Activated naive CD4-positive, alpha-beta T cell treated with anti-CD3 and anti-CD28 coated beads, Interleukin-2, amount 50 U/mL, for 72 hours (primary cell): ENCODE data around the gene RASGRF2. TPM values are rescaled to one million over a fixed set of nuclear protein-coding genes. Genes with fewer than 3 reads are reported as not detected.

Source experiments
- ATAC-seq, 2 donors: fragments of 150-1000 bp; cut with Tn5 transposase; 2 replicates each; pipeline ENCODE4 v1.10.0; 2021; ENCODE audit warnings: mild to moderate bottlenecking in 2 of 2, moderate library complexity in 2 of 2
- DNase-seq, 2 donors: peaks; one replicate each; pipeline ENCODE4 v3.0.0; 2021 to 2022; ENCODE audit warnings: low spot score in 2 of 2
- H3K27ac Mint-ChIP-seq, 2 donors: one replicate each; pipeline ENCODE4 v1.8.0; 2022; ENCODE audit warnings: mild to moderate bottlenecking in 2 of 2, mixed read lengths in 2 of 2
- H3K36me3 Mint-ChIP-seq, 2 donors: one replicate each; pipeline ENCODE4 v1.8.0; 2022; ENCODE audit warnings: mixed read lengths in 2 of 2
- H3K9me3 Mint-ChIP-seq, 2 donors: one replicate each; pipeline ENCODE4 v1.8.0; 2022; ENCODE audit warnings: mixed read lengths in 2 of 2
- total RNA-seq, 2 donors: library from RNA; stranded (reverse); gene quantifications; one replicate each; pipeline ENCODE4 v1.2.3, GENCODE V29; 2022

The RASGRF2 gene
- total RNA-seq, 2 donors from 2014 or later: 13.4 to 14.5 TPM

DNA sequence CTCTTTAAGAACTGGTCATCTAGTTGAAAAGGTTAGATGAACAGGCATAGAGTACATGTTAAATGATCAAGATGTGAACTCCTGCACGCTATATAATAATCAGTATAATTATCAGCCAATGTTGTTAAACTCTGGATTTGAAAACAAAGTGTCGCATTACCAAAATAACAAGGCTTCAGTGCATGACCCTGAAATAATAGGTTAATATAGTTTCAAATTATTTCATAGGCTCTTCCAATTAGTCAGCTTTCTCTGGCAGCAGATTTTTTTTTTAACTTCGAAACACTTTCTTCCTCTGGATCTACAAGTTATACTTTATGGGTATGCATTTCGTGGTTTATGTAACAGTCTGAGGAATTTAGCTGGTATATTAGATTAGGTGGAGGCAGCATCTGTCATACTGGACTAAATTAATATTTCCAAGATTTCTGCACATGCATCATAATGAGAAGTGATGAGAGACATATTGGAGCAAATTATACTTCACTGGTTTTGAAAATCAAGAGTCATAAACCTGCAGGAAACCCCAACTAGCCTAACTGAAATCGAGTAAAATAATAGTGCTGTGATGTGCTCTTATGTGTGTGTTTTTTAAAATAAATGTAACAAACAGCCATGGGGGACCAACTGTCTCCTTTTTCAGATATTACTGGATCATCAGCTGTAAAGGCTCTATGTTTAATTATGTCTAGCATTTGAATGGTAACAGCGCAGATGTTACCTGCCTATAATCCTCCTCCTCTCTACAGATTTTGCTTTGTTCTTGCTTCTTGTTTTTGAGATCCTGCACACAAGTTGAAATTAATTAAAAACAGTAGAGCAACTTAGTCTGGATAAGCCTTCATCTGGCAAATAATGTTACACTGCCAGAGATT, 187.1 kb downstream of the RASGRF2 start:
- no peaks in the 10 kb centered on the region for H3K36me3 Mint-ChIP-seq
- DNase-seq: no peak
- H3K27ac Mint-ChIP-seq: peak overlapping the region; percentile 77 to 79
- H3K9me3 Mint-ChIP-seq: no peaks in the 10 kb centered on the region
- no peak for ATAC-seq

DNA sequence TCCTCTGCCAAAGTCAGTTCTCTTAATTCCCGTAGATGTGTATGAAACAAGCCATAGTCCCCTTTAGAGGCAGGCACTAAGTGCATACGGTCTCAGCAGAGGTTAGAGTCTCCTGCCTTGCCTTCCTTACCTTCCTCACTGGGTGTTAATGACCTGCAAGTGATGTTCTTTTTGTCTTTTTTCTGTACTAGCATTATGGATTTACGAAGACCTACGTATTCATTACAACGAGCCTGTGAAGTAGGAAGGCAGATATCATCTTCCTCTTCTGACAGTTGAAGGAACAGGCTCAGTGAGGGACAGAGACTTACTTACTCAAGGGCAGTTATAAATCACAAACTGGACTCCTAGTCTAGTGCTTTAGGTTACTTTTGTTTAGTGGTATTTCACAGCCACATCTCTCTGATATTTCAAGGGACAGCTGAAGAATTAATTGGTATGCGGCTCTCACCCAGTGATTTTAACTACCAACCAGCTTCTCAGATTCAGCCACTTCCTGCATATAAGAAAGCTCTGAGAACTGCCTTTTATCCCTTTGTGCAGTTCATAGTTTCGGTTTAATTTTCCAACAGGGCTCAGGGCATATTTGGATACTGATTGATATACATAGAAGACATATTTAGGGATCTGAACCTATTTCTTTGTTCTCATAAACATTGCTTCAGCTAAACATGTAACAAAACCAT, 187.9 kb downstream of the RASGRF2 start:
- peak; percentile 30 to 66 for ATAC-seq
- DNase-seq: no peak
- Mint-ChIP-seq H3K36me3 (no peaks in the 10 kb centered on the region), H3K27ac (peak overlapping the region; percentile 77 to 79), H3K9me3 (peaks cover 0 to 1% of the 10 kb centered on the region in 2 donors)

DNA sequence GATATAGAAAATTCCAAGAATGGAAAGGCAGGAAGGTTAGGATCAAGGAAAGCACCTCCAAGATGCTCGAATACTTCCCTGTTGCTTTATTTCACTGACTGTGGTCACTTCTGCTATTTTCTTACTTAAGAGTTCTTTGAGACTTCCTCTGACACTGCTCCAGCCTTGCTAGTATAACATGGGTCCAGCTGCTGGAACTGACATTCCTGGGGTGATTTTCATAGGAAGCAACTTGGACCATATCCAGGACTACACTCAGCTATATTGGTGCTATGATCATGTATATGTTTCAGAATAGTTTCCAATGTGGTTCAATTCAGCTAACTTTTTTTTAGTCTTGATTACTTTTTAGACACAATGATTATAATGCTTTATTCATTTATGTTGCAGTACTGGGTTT, 191.4 kb downstream of the RASGRF2 start:
- Mint-ChIP-seq H3K9me3 (peaks cover 6 to 17% of the 10 kb centered on the region in 2 donors), H3K36me3 (peaks cover 12 to 14% of the 10 kb centered on the region in 2 donors), H3K27ac (no peak overlapping the region)
- ATAC-seq: no peak
- no peak for DNase-seq

DNA sequence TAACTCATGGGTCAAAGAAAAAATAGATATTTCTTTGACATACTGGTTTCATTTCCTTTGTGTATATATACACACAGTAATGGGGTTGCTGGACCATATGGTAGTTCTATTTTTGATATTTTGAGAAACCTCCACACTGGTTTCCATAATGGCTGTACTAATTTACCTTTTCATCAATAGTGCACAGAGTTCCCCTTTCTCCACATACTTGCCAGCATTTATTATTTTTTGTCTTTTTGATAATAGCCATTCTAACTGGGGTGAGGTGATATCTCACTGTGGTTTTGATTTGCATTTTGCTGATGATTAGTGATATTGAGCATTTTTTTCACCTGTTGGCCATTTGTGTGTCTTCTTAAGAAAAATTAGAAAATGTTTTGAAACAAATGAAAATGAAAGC, 194.6 kb downstream of the RASGRF2 start:
- no peak overlapping the region for H3K27ac Mint-ChIP-seq
- H3K9me3 Mint-ChIP-seq: peaks cover 6 to 17% of the 10 kb centered on the region in 2 donors
- DNase-seq: no peak
- H3K36me3 Mint-ChIP-seq: peaks cover 12 to 14% of the 10 kb centered on the region in 2 donors
- no peak for ATAC-seq

DNA sequence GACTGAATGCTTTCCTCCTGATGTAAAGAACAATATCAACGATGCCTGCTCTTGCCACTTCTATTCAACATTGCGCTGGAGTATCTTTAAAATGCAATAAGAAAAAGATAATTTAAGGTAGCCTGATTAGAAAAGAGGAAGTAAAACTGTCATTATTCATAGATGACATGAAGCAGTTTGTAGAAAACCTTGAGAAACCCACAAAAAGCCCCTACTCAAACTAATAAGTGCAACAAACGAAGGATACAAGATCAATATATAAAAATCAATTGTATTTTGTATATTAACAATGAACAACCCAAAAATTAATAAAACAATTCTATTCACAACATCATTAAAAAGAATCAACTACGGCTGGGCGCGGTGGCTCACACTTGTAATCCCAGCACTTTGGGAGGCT, 196.6 kb downstream of the RASGRF2 start:
- ATAC-seq (no peak), DNase-seq (no peak)
- Mint-ChIP-seq H3K36me3 (peaks cover 12 to 14% of the 10 kb centered on the region in 2 donors), H3K27ac (no peak overlapping the region), H3K9me3 (peaks cover 6 to 17% of the 10 kb centered on the region in 2 donors)

DNA sequence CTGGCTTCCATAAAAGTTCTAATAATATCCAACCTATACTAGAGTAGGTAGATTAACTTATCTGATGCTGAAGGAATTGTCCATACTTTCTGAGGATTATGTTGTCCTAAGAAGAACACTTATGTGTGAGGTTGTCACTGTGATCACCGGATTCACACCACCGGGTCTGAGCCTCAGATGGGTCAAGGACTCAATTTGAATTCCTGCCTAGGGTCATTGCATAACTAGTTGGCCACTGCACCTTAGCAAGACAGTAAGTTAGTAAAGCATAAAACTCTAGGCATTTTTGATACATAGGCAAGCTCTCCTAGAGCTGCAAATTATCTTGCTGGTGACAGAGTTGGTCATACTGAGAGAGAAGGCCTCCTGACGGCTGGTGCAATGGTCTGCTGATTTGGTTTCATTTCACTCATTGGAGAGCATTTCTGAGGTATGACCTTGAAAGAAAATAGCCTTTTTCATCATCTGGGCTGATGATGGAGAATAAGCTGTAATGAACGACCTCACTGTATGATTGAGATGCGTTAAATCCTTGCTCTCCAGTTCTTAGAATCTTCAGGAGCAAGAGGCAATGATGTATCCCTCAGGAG, 200.9 kb downstream of the RASGRF2 start:
- Mint-ChIP-seq H3K36me3 (peaks cover 0 to under 1% of the 10 kb centered on the region in 2 donors), H3K27ac (no peak overlapping the region), H3K9me3 (peaks cover 0 to under 1% of the 10 kb centered on the region in 2 donors)
- no peak for ATAC-seq
- DNase-seq: no peak

DNA sequence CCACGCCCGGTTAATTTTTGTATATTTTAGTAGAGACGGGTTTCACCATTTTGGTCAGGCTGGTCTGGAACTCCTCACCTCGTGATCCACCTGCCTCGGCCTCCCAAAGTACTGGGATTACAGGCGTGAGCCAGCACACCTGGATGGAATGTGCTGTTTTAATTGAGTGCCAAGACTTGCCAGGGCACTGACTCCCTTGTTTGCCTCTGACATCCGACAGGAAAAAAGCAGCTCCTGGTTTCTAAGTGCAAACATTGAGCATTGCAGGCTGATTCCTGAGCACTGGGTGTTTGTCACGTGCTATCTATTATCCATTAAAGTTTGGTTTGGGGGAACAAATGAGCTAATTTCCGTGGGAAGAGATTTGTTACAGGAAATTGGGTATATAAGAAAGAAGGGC, 202.3 kb downstream of the RASGRF2 start:
- Mint-ChIP-seq H3K27ac (no peak overlapping the region), H3K9me3 (no peaks in the 10 kb centered on the region), H3K36me3 (no peaks in the 10 kb centered on the region)
- ATAC-seq (no peak), DNase-seq (no peak)

DNA sequence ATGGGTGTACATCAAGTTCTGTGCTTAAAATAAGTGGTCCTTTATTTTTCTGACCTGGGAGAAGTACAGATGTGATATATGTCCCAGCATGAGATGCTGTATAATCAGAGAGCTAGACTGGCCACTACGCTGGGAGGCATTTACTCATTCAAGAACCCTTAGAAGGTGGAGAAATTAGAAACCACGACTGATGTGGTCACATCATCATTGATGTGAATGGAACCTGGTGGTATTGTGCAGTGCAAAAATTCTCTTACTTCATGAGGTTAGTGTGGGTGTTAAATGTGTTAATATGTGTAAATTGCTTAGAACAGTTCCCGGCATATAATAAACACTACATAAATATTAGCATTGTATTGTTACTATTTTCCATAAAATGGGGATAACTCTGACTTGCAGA, 203.5 kb downstream of the RASGRF2 start:
- no peak for DNase-seq
- peak; percentile 62 to 78 for ATAC-seq
- H3K36me3 Mint-ChIP-seq: peaks cover 0 to 4% of the 10 kb centered on the region in 2 donors
- H3K9me3 Mint-ChIP-seq: no peaks in the 10 kb centered on the region
- no peak overlapping the region for H3K27ac Mint-ChIP-seq

DNA sequence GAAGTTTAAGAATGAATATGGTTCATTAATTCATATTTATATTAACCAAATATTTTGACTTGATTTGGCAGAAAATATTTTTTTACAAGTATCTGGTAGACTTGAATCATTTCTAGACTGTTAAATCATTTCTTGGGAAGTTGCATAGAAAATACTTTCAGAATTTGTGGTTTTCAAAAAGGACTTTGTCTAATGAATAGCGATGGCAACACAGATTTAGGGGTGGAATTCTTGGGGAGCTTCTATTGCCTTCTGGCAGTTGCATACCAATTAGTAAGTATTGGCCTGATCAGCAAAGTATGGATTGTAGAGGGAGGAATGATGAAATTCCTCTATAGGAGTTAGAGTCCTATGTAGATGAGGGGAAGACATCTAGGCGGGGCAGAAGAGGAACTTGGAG, 204.3 kb downstream of the RASGRF2 start:
- ATAC-seq: no peak
- Mint-ChIP-seq H3K27ac (no peak overlapping the region), H3K36me3 (peaks cover 0 to 4% of the 10 kb centered on the region in 2 donors), H3K9me3 (no peaks in the 10 kb centered on the region)
- no peak for DNase-seq

DNA sequence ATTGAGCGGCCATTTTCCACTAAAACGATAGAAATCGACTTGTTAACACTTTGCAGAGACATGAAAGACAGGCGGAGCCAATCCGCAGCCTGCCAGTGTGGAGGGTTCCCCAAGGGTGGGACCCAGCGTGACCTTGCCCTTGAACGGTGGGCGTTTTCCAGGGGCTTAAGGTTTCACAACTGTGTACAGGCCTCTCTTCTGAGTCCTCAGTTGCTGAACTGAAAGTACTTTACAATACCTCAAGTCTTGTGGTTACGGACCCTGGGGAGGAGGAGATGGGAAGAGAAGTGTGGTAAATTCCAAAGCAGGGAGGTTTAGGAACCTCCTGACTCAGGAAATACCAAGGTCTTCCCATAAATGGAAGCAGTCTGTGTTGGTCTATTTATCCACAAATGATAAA, 204.8 kb downstream of the RASGRF2 start:
- ATAC-seq (no peak), DNase-seq (no peak)

DNA sequence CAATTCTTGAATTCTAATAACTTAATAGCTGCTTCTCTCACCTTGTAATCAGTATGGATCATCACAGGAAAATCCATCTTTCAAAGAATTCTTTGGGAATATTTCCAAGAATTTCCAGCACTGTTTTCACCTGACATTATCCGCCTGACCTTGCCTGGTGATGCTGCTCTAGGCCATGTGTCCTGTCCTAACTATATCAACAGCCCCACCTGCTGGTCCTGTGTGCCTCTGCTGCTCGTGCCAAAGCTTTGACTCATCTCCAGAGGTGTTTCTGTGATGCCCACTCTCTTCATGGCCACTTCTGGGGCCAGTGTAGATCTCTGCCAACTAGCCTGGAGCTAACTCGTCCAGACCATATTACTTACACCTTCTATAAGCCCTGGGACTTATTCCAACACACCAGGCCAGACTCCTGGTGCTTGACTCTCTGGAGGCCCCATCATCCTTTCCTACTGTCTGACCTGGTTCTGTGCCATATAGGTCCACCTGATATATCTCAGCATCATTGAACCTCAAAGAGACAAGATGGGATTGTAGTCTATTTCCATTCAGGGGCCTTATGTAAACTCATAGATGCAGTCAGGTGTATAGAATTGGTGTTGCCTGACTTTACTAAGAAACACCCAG, 205.4 kb downstream of the RASGRF2 start:
- peak; percentile 84 to 89 for ATAC-seq
- Mint-ChIP-seq H3K27ac (no peak overlapping the region), H3K9me3 (no peaks in the 10 kb centered on the region), H3K36me3 (peaks cover 0 to 4% of the 10 kb centered on the region in 2 donors)
- DNase-seq: peak in 1 of 2 donors; percentile 73

More for the DNA sequence above, 204.8 kb downstream of the RASGRF2 start:
- no peak overlapping the region for H3K27ac Mint-ChIP-seq
- H3K36me3 Mint-ChIP-seq: peaks cover 0 to 4% of the 10 kb centered on the region in 2 donors
- H3K9me3 Mint-ChIP-seq: no peaks in the 10 kb centered on the region

DNA sequence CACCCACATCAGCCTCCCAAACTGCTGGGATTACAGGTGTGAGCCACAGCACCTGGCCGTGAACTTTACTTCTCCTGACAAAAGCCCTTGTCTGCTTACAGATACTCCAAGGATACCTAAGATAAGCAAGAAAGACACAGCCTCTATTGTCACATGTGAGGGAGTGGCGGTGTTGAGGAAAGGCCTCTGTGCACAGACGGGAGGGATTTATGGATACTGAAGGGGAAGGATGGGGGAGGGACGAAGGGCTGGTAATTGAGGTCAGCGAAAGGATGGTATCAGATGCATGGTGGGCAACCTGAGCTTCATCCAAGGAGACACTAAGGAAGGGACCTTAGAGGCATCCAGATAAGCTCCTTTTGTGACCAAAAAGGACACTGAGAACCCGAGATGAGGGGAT, 206.3 kb downstream of the RASGRF2 start:
- Mint-ChIP-seq H3K27ac (no peak overlapping the region), H3K9me3 (no peaks in the 10 kb centered on the region), H3K36me3 (peaks cover 0 to 4% of the 10 kb centered on the region in 2 donors)
- ATAC-seq (no peak), DNase-seq (no peak)

DNA sequence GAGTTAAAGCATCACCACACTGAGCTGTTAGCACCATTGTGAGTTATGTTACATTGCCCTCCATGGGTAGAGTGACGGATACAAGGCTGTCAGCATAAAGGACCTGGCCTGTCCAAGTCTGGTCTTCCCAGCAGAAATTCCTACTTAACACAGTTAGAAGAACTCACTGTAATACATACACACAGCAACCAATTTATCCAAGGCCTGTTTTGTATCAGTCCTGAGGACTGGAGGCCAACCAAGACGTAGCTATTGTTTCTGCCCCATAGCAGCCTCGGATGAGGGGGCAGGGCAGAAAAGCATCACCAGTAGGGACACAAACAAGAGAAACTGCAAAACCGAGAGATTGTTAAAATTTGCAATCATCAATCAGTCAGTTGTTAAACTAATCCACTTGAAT, 206.9 kb downstream of the RASGRF2 start:
- no peaks in the 10 kb centered on the region for H3K9me3 Mint-ChIP-seq
- peaks cover 0 to 4% of the 10 kb centered on the region in 2 donors for H3K36me3 Mint-ChIP-seq
- H3K27ac Mint-ChIP-seq: peak overlapping the region in 1 of 2 donors; percentile 33
- ATAC-seq (no peak), DNase-seq (no peak)

DNA sequence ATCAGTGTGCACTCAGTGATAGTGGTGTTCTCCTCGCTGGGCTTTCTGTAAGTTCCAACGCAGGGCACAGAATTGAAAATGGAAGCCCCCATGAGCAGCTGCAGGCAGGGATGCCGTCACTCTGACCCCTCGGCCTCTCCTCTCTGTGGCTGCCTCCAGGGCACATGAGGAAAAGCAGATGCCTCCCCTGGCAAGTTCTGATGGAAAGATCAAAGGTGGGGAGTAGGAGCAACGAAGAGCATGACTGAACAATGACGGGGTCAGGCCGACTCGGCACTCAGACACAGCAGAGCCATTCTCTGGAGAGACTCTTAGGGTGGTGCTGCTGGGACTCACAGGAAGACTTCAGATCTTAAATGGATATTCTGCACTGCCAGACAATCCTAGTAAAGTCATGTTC, 207.4 kb downstream of the RASGRF2 start:
- peaks cover 0 to 4% of the 10 kb centered on the region in 2 donors for H3K36me3 Mint-ChIP-seq
- DNase-seq (no peak), ATAC-seq (no peak)
- H3K9me3 Mint-ChIP-seq: no peaks in the 10 kb centered on the region
- peak overlapping the region in 1 of 2 donors; percentile 25 for H3K27ac Mint-ChIP-seq

DNA sequence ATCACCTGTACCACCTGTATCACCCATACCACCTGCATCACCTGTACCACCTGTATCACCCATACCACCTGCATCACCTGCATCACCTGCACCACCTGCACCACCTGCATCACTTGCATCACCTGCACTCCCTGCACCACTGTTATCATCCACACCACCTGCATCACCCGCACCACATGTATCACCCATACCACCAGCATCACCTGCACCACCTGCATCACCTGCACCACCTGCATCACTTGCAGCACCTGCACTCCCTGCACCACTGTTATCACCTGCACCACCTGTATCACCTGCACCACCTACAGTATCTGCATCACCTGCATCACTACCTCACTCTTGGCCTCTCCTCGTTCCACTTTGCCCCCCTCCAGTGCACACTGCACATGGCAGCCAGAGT, 209.8 kb downstream of the RASGRF2 start:
- ATAC-seq: no peak
- H3K36me3 Mint-ChIP-seq: peaks cover 0 to 4% of the 10 kb centered on the region in 2 donors
- DNase-seq: no peak
- no peak overlapping the region for H3K27ac Mint-ChIP-seq
- no peaks in the 10 kb centered on the region for H3K9me3 Mint-ChIP-seq

DNA sequence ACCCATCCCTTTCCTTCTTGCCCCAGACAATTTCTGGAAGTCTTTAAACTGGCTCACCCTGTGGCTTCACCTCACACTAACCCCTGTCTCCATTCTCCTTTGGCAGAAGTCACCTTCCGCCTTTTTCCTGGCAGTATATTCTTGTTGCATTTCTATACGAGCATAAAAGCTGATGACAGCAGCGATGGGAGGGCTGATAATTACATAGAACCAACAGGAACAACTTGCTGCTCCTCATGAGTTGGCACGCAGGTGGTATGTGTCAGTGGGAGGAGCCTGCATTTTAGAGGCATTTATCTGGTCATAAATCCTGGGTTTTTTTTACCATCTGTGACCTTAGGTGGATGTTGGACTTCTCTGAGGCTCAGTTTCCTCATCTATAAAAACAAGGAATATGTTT, 211.6 kb downstream of the RASGRF2 start:
- H3K27ac Mint-ChIP-seq: no peak overlapping the region
- H3K36me3 Mint-ChIP-seq: peaks cover 0 to 4% of the 10 kb centered on the region in 2 donors
- no peak for DNase-seq
- H3K9me3 Mint-ChIP-seq: no peaks in the 10 kb centered on the region
- no peak for ATAC-seq

DNA sequence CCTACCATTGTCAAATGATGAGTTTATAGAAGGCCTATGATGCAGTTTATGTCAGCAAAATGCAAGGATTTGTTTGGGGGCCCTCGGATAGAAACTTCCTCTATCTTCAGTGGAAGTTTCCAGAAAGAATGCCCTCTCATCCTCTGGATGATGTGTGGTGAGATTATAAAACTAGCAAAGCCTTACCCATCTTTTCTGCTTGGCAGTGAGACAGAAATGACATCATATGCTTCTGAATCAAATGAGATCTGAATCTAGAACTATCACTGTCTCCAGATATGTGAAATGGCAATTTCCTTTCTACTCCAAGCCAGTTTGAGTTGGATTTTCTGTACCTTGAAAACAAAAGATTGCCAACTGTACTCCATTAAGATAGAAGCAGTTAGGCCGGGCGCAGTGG, 212.5 kb downstream of the RASGRF2 start:
- H3K36me3 Mint-ChIP-seq: peaks cover 0 to 4% of the 10 kb centered on the region in 2 donors

More for the DNA sequence above, 212.5 kb downstream of the RASGRF2 start:
- ATAC-seq (no peak), DNase-seq (no peak)
- Mint-ChIP-seq H3K27ac (no peak overlapping the region), H3K9me3 (no peaks in the 10 kb centered on the region)
